GM23338 (cell line): Measurements from ENCODE around the gene ULBP3. TPM values are rescaled to one million over a fixed set of nuclear protein-coding genes. Genes with fewer than 3 reads are reported as not detected.

Experiments
- ATAC-seq: fragments of 200-7000 bp; cut with Tn5 transposase; 3 replicates; pipeline ENCODE4 v1.9.1; 2020
- DNase-seq: peaks from one replicate; pipeline ENCODE4 v3.0.0-alpha.2; 2015; ENCODE audit warnings: low spot score
- H2AFZ ChIP-seq: fragments of 200-600 bp; sonication (generic); 2 replicates; pipeline ENCODE4 v1.8.0; 2016; ENCODE audit warnings: antibody characterized with exemption, mild to moderate bottlenecking, moderate library complexity
- H3F3A ChIP-seq: fragments of 200-600 bp; sonication (generic); replicated peaks from 2 replicates; pipeline ENCODE4 v1.8.0; 2017; ENCODE audit warnings: antibody characterized with exemption, mixed run types, low read depth
- H3K27ac ChIP-seq: fragments of 200-600 bp; sonication (generic); 2 replicates; pipeline ENCODE4 v1.6.1; 2016; ENCODE audit warnings: low read depth
- H3K27me3 ChIP-seq: fragments of 200-600 bp; sonication (generic); 2 replicates; pipeline ENCODE4 v1.8.0; 2016; ENCODE audit warnings: mild to moderate bottlenecking, mixed run types, moderate library complexity; ENCODE audit not compliant: insufficient read depth
- H3K36me3 ChIP-seq: fragments of 200-600 bp; sonication (generic); 2 replicates; pipeline ENCODE4 v1.8.0; 2016; ENCODE audit warnings: mild to moderate bottlenecking; ENCODE audit not compliant: insufficient read depth
- H3K4me1 ChIP-seq: fragments of 200-600 bp; sonication (generic); 2 replicates; pipeline ENCODE4 v1.8.0; 2016; ENCODE audit warnings: mild to moderate bottlenecking, moderate library complexity; ENCODE audit not compliant: insufficient read depth
- H3K4me2 ChIP-seq: fragments of 200-600 bp; sonication (generic); 2 replicates; pipeline ENCODE4 v1.7.1; 2017; ENCODE audit warnings: mixed run types
- H3K4me3 ChIP-seq: fragments of 200-600 bp; sonication (generic); 2 replicates; pipeline ENCODE4 v1.6.1; 2016; ENCODE audit warnings: mixed run types
- H3K79me2 ChIP-seq: fragments of 200-600 bp; sonication (generic); replicated peaks from 2 replicates; pipeline ENCODE4 v1.8.0; 2017; ENCODE audit warnings: mild to moderate bottlenecking; ENCODE audit not compliant: insufficient read depth
- H3K9me2 ChIP-seq: fragments of 200-600 bp; sonication (generic); 2 replicates; pipeline ENCODE4 v1.8.0; 2017; ENCODE audit not compliant: insufficient read depth
- H4K20me1 ChIP-seq: fragments of 200-600 bp; sonication (generic); replicated peaks from 2 replicates; pipeline ENCODE4 v1.8.0; 2017; ENCODE audit warnings: mild to moderate bottlenecking; ENCODE audit not compliant: insufficient read depth
- H3K27ac Mint-ChIP-seq: 2 replicates; pipeline ENCODE4 v1.8.0; 2020; ENCODE audit warnings: inconsistent platforms, mild to moderate bottlenecking, moderate library complexity, mixed read lengths
- H3K27me3 Mint-ChIP-seq: 3 replicates; pipeline ENCODE4 v1.8.0; 2022; ENCODE audit warnings: low read depth, mild to moderate bottlenecking, moderate library complexity, mixed read lengths, inconsistent platforms; ENCODE audit not compliant: insufficient read depth, poor library complexity
- H3K36me3 Mint-ChIP-seq: 3 replicates; pipeline ENCODE4 v1.8.0; 2021; ENCODE audit warnings: low read depth, mild to moderate bottlenecking, inconsistent platforms, moderate library complexity, mixed read lengths
- H3K4me1 Mint-ChIP-seq: 3 replicates; pipeline ENCODE4 v1.8.0; 2020; ENCODE audit warnings: mild to moderate bottlenecking, inconsistent platforms, mixed read lengths
- H3K4me3 Mint-ChIP-seq: 3 replicates; pipeline ENCODE4 v1.8.0; 2021; ENCODE audit warnings: moderate library complexity, mild to moderate bottlenecking, inconsistent platforms, mixed read lengths
- H3K9me3 Mint-ChIP-seq: 3 replicates; pipeline ENCODE4 v1.8.0; 2020; ENCODE audit warnings: moderate library complexity, mild to moderate bottlenecking, inconsistent platforms, mixed read lengths
- CREB1 ChIP-seq: fragments of 250-450 bp; sonication (Bioruptor Pico); IDR thresholded peaks from 2 replicates; pipeline ENCODE4 v1.5.0; 2020; ENCODE audit warnings: low read depth, mild to moderate bottlenecking, moderate library complexity
- EZH2 ChIP-seq: fragments of 200-600 bp; sonication (generic); IDR thresholded peaks from one replicate; pipeline ENCODE4 v1.8.0; 2017; ENCODE audit warnings: antibody characterized with exemption, mild to moderate bottlenecking, low read depth; ENCODE audit not compliant: unreplicated experiment
- EZH2phosphoT487 ChIP-seq: fragments of 200-600 bp; sonication (generic); IDR thresholded peaks from one replicate; pipeline ENCODE4 v1.8.1; 2018; ENCODE audit warnings: antibody characterized with exemption; ENCODE audit not compliant: unreplicated experiment
- JUNB ChIP-seq: IDR thresholded peaks from one replicate; pipeline ENCODE4 v1.6.1; 2016; ENCODE audit warnings: antibody characterized with exemption; ENCODE audit not compliant: unreplicated experiment
- NANOG ChIP-seq: IDR thresholded peaks from 2 replicates; pipeline ENCODE4 v1.6.1; 2016; ENCODE audit warnings: antibody characterized with exemption, borderline replicate concordance
- POLR2AphosphoS5 ChIP-seq: IDR thresholded peaks from 2 replicates; pipeline ENCODE4 v1.6.1; 2016; ENCODE audit warnings: antibody characterized with exemption, low read depth
- STAT1 ChIP-seq: IDR thresholded peaks from one replicate; pipeline ENCODE4 v1.6.1; 2016; ENCODE audit warnings: antibody characterized with exemption; ENCODE audit not compliant: unreplicated experiment
- polyA plus RNA-seq: library from polyadenylated mRNA; unstranded; fragments of >200 nt; fragmentation: Nextera tagmentation; extraction: Ambion mirVana; gene quantifications from 2 replicates; pipeline ENCODE4 v1.2.1, GENCODE V29; 2016
- total RNA-seq: library from RNA; depleted of rRNA; stranded (reverse); fragments of >200 nt; shearing (Covaris generic); gene quantifications from 2 replicates; pipeline ENCODE4 v1.2.3, GENCODE V29; 2014
- TF ChIP-seq, protein P1 (sequence below), 2 experiments: fragments of 200-600 bp in 1 of 2; sonication (generic) in 1 of 2; conservative IDR thresholded peaks; 2 replicates each; pipeline versions ENCODE4 v1.5.1 to v1.6.1; 2016 to 2017; ENCODE audit warnings: antibody characterized with exemption in 2 of 2, low read depth in 2 of 2, mild to moderate bottlenecking in 2 of 2, moderate library complexity in 1 of 2
- TF ChIP-seq, protein P2 (sequence below): IDR thresholded peaks from 2 replicates; pipeline ENCODE4 v1.6.1; 2016; ENCODE audit warnings: antibody characterized with exemption
- TF ChIP-seq, protein P3 (sequence below): IDR thresholded peaks from one replicate; pipeline ENCODE4 v1.6.1; 2018; ENCODE audit warnings: antibody characterized with exemption; ENCODE audit not compliant: unreplicated experiment

The ULBP3 gene
- total and polyA plus RNA-seq, 2 experiments from 2014 or later = 0.60 to 4.2 TPM

DNA sequence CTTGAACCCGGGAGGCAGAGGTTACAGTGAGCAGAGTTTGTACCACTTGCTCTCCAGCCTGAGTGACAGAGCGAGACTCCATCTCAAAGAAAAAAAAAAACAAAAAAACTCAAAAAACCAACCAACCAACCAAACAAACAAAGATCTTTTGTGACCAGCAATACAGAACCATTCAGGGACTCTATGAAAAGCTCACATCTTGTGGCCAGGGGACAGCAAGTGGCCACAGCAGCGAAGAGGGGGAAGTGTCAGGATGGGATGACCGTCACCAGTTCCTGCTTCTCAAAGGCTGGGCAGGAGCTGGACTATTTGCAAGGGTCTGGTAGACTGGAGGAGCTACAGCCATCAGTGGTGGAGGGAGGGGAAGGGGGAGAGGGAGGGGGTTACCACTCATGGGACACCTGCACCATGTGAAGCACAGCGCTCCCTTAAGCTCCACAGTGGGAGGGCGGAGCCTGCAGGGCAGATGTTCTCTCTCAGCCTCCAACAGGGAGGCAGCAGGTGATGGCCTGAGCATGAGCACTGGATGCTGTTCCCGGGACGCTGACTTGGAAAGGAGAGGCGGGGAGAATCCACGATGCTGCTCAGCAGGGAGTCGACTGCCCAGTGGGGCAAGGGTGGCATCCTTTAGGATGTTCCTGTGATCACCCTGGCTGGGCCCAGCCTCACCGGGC lies 19.7 kb upstream of the ULBP3 start:
- Histone ChIP-seq H3F3A (no peaks in the 10 kb centered on the region), H3K9me2 (no peaks in the 10 kb centered on the region), H2AFZ (no peak overlapping the region), H3K79me2 (no peaks in the 10 kb centered on the region), H3K27ac (no peak overlapping the region), H3K27me3 (no peaks in the 10 kb centered on the region), H3K4me3 (no peak overlapping the region), H4K20me1 (no peaks in the 10 kb centered on the region), H3K4me1 (no peaks in the 10 kb centered on the region), H3K36me3 (no peaks in the 10 kb centered on the region), H3K4me2 (no peak overlapping the region)
- no peaks in the 10 kb centered on the region for H3K36me3 Mint-ChIP-seq
- ATAC-seq (peak; percentile 35; the same call in 2 of the 3 replicates), DNase-seq (no peak)
- H3K4me3 Mint-ChIP-seq = no peak overlapping the region
- no peak overlapping the region for H3K27ac Mint-ChIP-seq
- H3K27me3 Mint-ChIP-seq = peaks cover 5% of the 10 kb centered on the region
- 0 out of 3 replicates have a peak, but pooled peaks cover 2% of the 10 kb centered on the region for H3K4me1 Mint-ChIP-seq
- TF ChIP-seq STAT1 (no peak), POLR2AphosphoS5 (no peak)
- H3K9me3 Mint-ChIP-seq = no peaks in the 10 kb centered on the region

DNA sequence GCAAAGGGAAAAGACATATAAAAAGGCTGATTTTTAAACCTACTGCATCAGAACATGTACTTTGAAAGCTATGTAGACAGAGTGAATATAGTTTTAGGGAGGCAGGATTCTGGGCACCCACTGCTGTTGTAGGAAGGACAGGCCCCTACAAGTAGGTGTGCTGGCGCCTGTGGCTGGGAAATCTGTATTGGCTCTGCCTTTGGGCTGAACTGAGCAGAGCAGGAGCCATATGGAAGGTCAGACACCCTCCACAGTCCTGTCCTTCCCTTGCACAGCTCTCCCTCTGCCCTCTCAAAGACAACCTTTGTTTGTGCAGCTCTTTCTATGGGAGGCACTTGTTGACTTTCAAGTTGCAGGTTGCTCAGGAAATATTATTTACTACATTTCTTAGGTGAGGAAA lies 18.4 kb upstream of the ULBP3 start:
- Mint-ChIP-seq H3K4me1 (0 out of 3 replicates have a peak, but pooled peaks cover 2% of the 10 kb centered on the region), H3K9me3 (no peaks in the 10 kb centered on the region), H3K27me3 (peaks cover 3% of the 10 kb centered on the region), H3K36me3 (no peaks in the 10 kb centered on the region), H3K27ac (no peak overlapping the region), H3K4me3 (no peak overlapping the region)
- no peak overlapping the region for H3K27ac ChIP-seq
- H3K4me3 ChIP-seq = no peak overlapping the region
- no peaks in the 10 kb centered on the region for H3F3A ChIP-seq
- no peaks in the 10 kb centered on the region for H4K20me1 ChIP-seq
- no peak for ATAC-seq
- H3K27me3 ChIP-seq = no peaks in the 10 kb centered on the region
- H3K4me1 ChIP-seq = no peaks in the 10 kb centered on the region
- TF ChIP-seq JUNB = no peak
- H3K79me2 ChIP-seq = no peaks in the 10 kb centered on the region
- DNase-seq = no peak
- H3K4me2 ChIP-seq = no peak overlapping the region
- H3K9me2 ChIP-seq = no peaks in the 10 kb centered on the region
- H3K36me3 ChIP-seq = no peaks in the 10 kb centered on the region
- H2AFZ ChIP-seq = peak overlapping the region; percentile 43; the same call in 1 of the 2 replicates

DNA sequence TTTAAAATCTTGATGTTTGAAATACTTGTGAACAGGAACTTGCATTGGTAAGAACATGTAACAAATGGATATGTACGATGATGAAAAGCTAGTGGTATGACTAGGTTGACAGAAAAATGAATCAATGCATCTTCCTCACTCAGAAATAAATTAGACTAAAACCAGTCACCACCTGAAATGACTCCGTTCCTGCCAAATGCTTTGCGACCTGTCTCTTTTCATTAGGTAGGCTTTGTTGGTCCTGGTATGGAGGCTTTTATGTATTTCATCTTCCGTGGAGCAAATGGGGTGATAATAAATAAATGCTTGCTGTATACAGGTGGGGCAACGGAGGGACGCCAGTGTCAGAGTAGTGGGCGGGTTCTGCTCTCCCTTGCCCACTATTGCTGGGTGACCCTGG lies 17.1 kb upstream of the ULBP3 start:
- Histone ChIP-seq H3K27ac (no peak overlapping the region), H3K9me2 (no peaks in the 10 kb centered on the region), H3K4me2 (no peak overlapping the region), H4K20me1 (no peaks in the 10 kb centered on the region), H3K4me3 (no peak overlapping the region), H3K4me1 (no peaks in the 10 kb centered on the region), H3K27me3 (no peaks in the 10 kb centered on the region), H3K79me2 (no peaks in the 10 kb centered on the region), H3K36me3 (no peaks in the 10 kb centered on the region), H3F3A (no peaks in the 10 kb centered on the region), H2AFZ (no peak overlapping the region)
- H3K4me1 Mint-ChIP-seq = 0 out of 3 replicates have a peak, but pooled peaks cover 2% of the 10 kb centered on the region
- peaks cover 3% of the 10 kb centered on the region for H3K27me3 Mint-ChIP-seq
- no peak for DNase-seq
- H3K36me3 Mint-ChIP-seq = no peaks in the 10 kb centered on the region
- H3K27ac Mint-ChIP-seq = no peak overlapping the region
- H3K4me3 Mint-ChIP-seq = no peak overlapping the region
- no peak for ATAC-seq
- no peaks in the 10 kb centered on the region for H3K9me3 Mint-ChIP-seq
- TF ChIP-seq STAT1 (no peak), CREB1 (CRISPR knock-in tag) (no peak), EZH2phosphoT487 (no peak), EZH2 (no peak), NANOG (no peak), POLR2AphosphoS5 (no peak), JUNB (no peak)
- TF ChIP-seq, protein P1, sequence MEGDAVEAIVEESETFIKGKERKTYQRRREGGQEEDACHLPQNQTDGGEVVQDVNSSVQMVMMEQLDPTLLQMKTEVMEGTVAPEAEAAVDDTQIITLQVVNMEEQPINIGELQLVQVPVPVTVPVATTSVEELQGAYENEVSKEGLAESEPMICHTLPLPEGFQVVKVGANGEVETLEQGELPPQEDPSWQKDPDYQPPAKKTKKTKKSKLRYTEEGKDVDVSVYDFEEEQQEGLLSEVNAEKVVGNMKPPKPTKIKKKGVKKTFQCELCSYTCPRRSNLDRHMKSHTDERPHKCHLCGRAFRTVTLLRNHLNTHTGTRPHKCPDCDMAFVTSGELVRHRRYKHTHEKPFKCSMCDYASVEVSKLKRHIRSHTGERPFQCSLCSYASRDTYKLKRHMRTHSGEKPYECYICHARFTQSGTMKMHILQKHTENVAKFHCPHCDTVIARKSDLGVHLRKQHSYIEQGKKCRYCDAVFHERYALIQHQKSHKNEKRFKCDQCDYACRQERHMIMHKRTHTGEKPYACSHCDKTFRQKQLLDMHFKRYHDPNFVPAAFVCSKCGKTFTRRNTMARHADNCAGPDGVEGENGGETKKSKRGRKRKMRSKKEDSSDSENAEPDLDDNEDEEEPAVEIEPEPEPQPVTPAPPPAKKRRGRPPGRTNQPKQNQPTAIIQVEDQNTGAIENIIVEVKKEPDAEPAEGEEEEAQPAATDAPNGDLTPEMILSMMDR (conservative IDR thresholded peaks at IDR 0.05; ENCODE audit: low read depth in 2 of 2) = no peak
- TF ChIP-seq, protein P2, sequence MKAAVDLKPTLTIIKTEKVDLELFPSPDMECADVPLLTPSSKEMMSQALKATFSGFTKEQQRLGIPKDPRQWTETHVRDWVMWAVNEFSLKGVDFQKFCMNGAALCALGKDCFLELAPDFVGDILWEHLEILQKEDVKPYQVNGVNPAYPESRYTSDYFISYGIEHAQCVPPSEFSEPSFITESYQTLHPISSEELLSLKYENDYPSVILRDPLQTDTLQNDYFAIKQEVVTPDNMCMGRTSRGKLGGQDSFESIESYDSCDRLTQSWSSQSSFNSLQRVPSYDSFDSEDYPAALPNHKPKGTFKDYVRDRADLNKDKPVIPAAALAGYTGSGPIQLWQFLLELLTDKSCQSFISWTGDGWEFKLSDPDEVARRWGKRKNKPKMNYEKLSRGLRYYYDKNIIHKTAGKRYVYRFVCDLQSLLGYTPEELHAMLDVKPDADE = no peak
- TF ChIP-seq, protein P3, sequence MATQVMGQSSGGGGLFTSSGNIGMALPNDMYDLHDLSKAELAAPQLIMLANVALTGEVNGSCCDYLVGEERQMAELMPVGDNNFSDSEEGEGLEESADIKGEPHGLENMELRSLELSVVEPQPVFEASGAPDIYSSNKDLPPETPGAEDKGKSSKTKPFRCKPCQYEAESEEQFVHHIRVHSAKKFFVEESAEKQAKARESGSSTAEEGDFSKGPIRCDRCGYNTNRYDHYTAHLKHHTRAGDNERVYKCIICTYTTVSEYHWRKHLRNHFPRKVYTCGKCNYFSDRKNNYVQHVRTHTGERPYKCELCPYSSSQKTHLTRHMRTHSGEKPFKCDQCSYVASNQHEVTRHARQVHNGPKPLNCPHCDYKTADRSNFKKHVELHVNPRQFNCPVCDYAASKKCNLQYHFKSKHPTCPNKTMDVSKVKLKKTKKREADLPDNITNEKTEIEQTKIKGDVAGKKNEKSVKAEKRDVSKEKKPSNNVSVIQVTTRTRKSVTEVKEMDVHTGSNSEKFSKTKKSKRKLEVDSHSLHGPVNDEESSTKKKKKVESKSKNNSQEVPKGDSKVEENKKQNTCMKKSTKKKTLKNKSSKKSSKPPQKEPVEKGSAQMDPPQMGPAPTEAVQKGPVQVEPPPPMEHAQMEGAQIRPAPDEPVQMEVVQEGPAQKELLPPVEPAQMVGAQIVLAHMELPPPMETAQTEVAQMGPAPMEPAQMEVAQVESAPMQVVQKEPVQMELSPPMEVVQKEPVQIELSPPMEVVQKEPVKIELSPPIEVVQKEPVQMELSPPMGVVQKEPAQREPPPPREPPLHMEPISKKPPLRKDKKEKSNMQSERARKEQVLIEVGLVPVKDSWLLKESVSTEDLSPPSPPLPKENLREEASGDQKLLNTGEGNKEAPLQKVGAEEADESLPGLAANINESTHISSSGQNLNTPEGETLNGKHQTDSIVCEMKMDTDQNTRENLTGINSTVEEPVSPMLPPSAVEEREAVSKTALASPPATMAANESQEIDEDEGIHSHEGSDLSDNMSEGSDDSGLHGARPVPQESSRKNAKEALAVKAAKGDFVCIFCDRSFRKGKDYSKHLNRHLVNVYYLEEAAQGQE = no peak
